HG03575 (cell line): ENCODE results near the gene S100A7A.

ENCODE experiments used
- ATAC-seq: cut with Tn5 transposase; IDR thresholded peaks from one replicate; pipeline ENCODE4 v1.9.1; 2021; ENCODE audit not compliant: unreplicated experiment, insufficient number of reproducible peaks, low FRiP score; ENCODE audit errors: extremely low read depth

S100A7A gene

GRCh38 chr1:153415850-153416570, at the start of gene S100A7A:
TSS of gene S100A7A (plus strand) at chr1:153416520. CDS start at chr1:153418083, 1,563 bp downstream.
- ATAC-seq: no peak

GRCh38 chr1:153367090-153367489, 49.2 kb upstream of the S100A7A start:
- no peak for ATAC-seq

- no peak for ATAC-seq
These were observed 47.8 kb upstream of the S100A7A start for GRCh38 chr1:153368495-153368894.

- no peak for ATAC-seq
These were observed 46.2 kb upstream of the S100A7A start for GRCh38 chr1:153370146-153370545.

GRCh38 chr1:153371231-153371630, 45.1 kb upstream of the S100A7A start:
- ATAC-seq: no peak

GRCh38 chr1:153372571-153372970, 43.7 kb upstream of the S100A7A start:
- no peak for ATAC-seq

GRCh38 chr1:153374071-153374470, 42.2 kb upstream of the S100A7A start:
- no peak for ATAC-seq

- ATAC-seq: no peak
These were observed 40.8 kb upstream of the S100A7A start, which contains the start of gene S100A12 for GRCh38 chr1:153375511-153375910. TSS of gene S100A12 (minus strand) at chr1:153375621. CDS start at chr1:153374592, 1,029 bp downstream.

GRCh38 chr1:153379591-153379990, 36.7 kb upstream of the S100A7A start:
- ATAC-seq: no peak

GRCh38 chr1:153380711-153381110, 35.6 kb upstream of the S100A7A start:
- ATAC-seq: no peak

GRCh38 chr1:153384958-153385580, 31.3 kb upstream of the S100A7A start:
- no peak for ATAC-seq

GRCh38 chr1:153386500-153386901, 29.8 kb upstream of the S100A7A start:
- no peak for ATAC-seq

- no peak for ATAC-seq
These were observed 29.3 kb upstream of the S100A7A start for GRCh38 chr1:153387001-153387400.

- no peak for ATAC-seq
These were observed 28.5 kb upstream of the S100A7A start for GRCh38 chr1:153387785-153388184.

- no peak for ATAC-seq
These were observed 26.9 kb upstream of the S100A7A start for GRCh38 chr1:153389401-153389800.

GRCh38 chr1:153389973-153390879, 26.1 kb upstream of the S100A7A start:
- ATAC-seq: no peak

- no peak for ATAC-seq
These were observed 25.2 kb upstream of the S100A7A start, which contains the start of gene S100A8 for GRCh38 chr1:153390938-153391710. TSS of gene S100A8 (minus strand) at chr1:153391073. CDS start at chr1:153390535, 538 bp downstream.

- no peak for ATAC-seq
These were observed 24.1 kb upstream of the S100A7A start for GRCh38 chr1:153392258-153392657.

- ATAC-seq: no peak
These were observed 23.5 kb upstream of the S100A7A start for GRCh38 chr1:153392822-153393221.
